ENCODE measurements around the gene JARID2.

The JARID2 gene

DNA sequence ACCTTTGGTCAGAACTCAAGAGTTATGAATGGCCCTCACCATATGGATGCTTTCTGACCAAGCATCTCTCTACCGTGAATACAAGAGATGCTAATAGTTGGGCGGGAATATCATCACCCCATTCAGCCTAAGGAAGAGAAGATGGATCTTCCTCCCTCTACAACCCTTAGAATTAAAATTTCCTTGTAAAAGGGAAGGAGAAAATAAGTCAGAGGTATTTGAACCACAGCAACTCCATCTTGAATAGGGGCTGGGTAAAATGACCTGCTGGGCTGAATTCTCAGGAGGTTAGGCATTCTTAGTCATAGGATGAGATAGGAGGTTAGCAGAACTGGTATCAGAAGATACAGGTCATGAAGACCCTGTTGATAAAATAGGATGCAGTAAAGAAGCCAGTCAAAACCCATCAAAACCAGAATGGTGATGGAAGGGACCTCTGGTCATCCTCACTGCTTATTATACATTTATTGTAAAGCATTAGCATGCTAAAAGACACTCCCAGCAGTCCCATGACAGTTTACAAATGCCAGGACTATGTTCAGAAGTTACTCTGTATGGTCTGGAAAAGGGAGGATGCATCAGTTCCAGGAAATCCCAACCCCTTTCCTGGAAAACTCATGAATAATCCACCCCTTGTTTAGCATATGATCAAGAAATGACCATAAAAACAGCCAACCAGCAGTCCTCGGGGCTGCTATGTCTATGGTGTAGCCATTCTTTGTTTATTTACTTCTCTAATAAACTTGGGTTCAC is 315.8 kb downstream of the JARID2 start:
- H3K27ac ChIP-seq: no peak overlapping the region
- H3K4me1 ChIP-seq: peaks cover 6% of the 10 kb centered on the region
- H2AFZ ChIP-seq: no peak overlapping the region

DNA sequence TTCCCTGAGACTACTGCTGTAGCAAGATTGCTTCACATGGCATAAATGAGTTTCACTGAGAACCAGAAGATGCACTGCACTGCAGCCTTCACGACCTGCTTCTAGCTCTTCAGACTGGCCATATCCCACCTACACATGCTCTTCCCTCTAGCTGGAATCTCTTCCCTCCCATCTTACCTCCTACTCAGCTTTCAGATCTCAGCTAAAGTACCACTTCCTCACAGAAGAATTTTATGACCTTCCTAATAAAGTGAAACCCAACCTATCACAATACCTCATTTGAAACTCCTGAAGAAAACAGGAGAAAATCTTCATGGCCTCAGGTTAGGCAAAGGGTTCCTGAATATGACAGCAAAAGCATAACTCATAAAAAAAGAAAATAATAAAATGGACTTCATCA is 317.1 kb downstream of the JARID2 start:
- Histone ChIP-seq H3K9me3 (ENCODE audit: control insufficient read depth, low read length) (no peaks in the 10 kb centered on the region), H3K4me2 (ENCODE audit: low read length) (no peak overlapping the region), H3K36me3 (ENCODE audit: control insufficient read depth, insufficient read depth, low read length) (no peaks in the 10 kb centered on the region), H3K4me1 (peaks cover 4% of the 10 kb centered on the region), H3K27me3 (ENCODE audit: control insufficient read depth, insufficient read depth, low read length) (no peaks in the 10 kb centered on the region), H3K27ac (no peak overlapping the region), H2AFZ (no peak overlapping the region), H3K9ac (no peak overlapping the region), H3K79me2 (no peaks in the 10 kb centered on the region), H3K4me3 (ENCODE audit: low read depth, low read length) (no peak overlapping the region)
- TF ChIP-seq CTCF (IDR thresholded peaks at IDR 0.05): no peak

More for the DNA sequence above, 315.8 kb downstream of the JARID2 start:
- H3K27me3 ChIP-seq (ENCODE audit: control insufficient read depth, insufficient read depth, low read length): no peaks in the 10 kb centered on the region
- no peak overlapping the region for H3K4me2 ChIP-seq (ENCODE audit: low read length)
- H3K9me3 ChIP-seq (ENCODE audit: control insufficient read depth, low read length): no peaks in the 10 kb centered on the region
- H3K36me3 ChIP-seq (ENCODE audit: control insufficient read depth, insufficient read depth, low read length): no peaks in the 10 kb centered on the region
- no peak overlapping the region for H3K4me3 ChIP-seq (ENCODE audit: low read depth, low read length)
- no peak overlapping the region for H3K9ac ChIP-seq
- no peak for TF ChIP-seq CTCF (IDR thresholded peaks at IDR 0.05)
- no peaks in the 10 kb centered on the region for H3K79me2 ChIP-seq

DNA sequence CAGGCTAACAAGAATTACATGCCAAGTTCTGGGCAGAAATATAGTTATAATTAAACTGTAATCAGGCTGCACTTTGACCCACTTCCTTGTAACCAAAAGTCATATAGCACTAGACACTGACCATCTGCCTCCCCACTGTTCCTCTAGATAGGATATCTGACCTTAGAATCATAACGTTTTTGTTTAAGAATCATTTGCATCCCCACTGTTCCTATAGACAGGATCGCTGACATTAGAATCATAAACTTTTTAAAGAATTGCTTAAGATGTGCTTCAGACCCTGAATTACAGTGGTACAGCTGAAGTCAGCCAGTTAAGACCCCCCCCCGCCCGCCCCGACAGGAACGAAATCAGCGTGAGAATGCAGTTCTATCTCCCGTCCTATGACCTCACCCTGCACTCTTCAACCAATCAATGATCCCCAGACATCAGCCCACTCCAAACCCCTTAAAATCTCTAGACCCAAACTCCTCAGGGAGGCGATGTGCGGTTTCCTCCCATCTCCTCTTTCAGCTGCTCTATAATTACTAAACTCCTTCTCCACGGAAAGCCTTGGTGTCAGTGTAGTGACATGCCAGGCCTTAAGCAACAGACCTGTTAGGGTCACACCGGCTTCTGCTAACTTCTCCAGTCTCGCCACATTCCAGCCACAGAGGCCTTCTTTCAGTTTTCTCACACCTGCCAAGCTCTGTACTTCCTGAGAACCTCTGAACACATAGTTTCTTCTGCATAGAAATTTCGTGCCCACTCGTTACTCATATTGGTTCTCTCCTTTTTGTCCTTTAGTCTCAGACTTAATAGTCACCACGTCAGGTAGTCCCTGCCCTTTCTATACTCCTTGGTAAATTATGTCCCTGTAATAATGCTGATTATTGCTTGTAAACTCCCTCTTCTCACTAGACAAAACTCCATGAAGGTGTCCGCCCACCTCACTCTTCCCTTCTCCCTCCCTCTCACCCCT is 323.4 kb downstream of the JARID2 start:
- Histone ChIP-seq H3K9me3 (ENCODE audit: control insufficient read depth, low read length) (no peaks in the 10 kb centered on the region), H3K9ac (no peak overlapping the region), H3K4me1 (peaks cover 3% of the 10 kb centered on the region), H2AFZ (no peak overlapping the region), H3K36me3 (ENCODE audit: control insufficient read depth, insufficient read depth, low read length) (no peaks in the 10 kb centered on the region), H3K4me2 (ENCODE audit: low read length) (no peak overlapping the region), H3K27ac (no peak overlapping the region), H3K79me2 (peaks cover 15% of the 10 kb centered on the region), H3K4me3 (ENCODE audit: low read depth, low read length) (no peak overlapping the region), H3K27me3 (ENCODE audit: control insufficient read depth, insufficient read depth, low read length) (no peaks in the 10 kb centered on the region)
- TF ChIP-seq CTCF (IDR thresholded peaks at IDR 0.05): no peak

DNA sequence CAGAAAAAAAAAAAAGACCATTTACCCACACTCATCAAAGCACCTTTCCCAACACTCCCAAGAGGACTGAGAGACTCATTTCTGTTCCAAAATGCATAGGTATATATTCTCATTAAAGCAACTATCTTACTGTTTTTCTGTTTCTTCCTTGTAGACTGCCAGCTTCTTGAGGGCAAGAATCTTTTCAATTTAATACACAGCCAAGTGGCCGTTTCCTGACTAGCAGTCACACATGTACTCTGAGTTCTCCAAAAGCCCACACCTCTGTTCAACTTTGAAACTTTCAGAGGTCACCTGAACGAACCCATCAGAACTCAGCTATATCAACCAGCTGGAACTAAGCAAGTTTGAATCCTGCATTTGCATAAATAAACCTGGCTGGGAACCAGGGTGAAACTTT is 324.3 kb downstream of the JARID2 start:
- H3K36me3 ChIP-seq (ENCODE audit: control insufficient read depth, insufficient read depth, low read length): no peaks in the 10 kb centered on the region
- H3K27me3 ChIP-seq (ENCODE audit: control insufficient read depth, insufficient read depth, low read length): no peaks in the 10 kb centered on the region
- peaks cover 15% of the 10 kb centered on the region for H3K79me2 ChIP-seq
- no peak overlapping the region for H3K4me3 ChIP-seq (ENCODE audit: low read depth, low read length)
- no peak overlapping the region for H3K9ac ChIP-seq
- H3K9me3 ChIP-seq (ENCODE audit: control insufficient read depth, low read length): no peaks in the 10 kb centered on the region
- no peak overlapping the region for H3K27ac ChIP-seq
- peaks cover 5% of the 10 kb centered on the region for H3K4me1 ChIP-seq
- TF ChIP-seq CTCF (IDR thresholded peaks at IDR 0.05): no peak
- H2AFZ ChIP-seq: no peak overlapping the region
- H3K4me2 ChIP-seq (ENCODE audit: low read length): no peak overlapping the region

Measured in parathyroid adenoma (tissue), 2 donors.